Measurements from ENCODE around the gene KRT17.

Gene KRT17

DNA sequence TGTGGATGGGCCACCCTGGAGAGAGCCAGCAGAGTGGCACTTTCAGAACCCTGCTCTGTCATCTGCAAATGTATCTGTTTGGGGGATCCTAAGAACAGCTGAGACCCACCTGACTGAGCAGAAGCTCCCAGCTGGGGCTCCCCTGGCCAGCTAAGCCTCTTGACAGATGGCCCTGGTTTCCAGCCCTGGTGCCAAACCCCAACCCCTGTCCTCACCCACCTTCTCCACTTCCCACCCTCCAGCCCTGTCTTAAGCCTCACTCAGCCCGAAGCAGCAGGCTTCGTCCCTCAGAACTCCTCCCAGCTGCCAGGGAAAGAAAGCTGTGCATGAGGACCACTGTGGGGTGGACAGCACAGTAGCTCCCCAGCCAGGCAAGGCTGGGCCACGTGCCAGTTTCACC, 49.0 kb downstream of the KRT17 start:
- DNase-seq (ENCODE audit: low read depth, low spot score), result no peak

GRCh38 chr17:41571561-41572434, 52.6 kb downstream of the KRT17 start, which contains the start of gene KRT9:
Gene KRT9, minus strand, starts transcription at chr17:41572059. Its CDS starts 67 bp downstream, at chr17:41571992.
- DNase-seq (ENCODE audit: low read depth, low spot score), result no peak
